Right lobe of liver (tissue), 4 donors: ENCODE data around the gene CHIT1.

ENCODE experiments used
- CTCF ChIP-seq, 4 donors: fragments of 200-600 bp in 3 of 4; fragments of 450-650 bp in 1 of 4; IDR thresholded peaks; one replicate each; pipeline versions ENCODE4 v1.5.1 to v1.8.0; 2016 to 2022; ENCODE audit warnings: antibody characterized with exemption in 4 of 4, mild to moderate bottlenecking in 2 of 4
- POLR2A ChIP-seq: fragments of 450-650 bp; IDR thresholded peaks from one replicate; pipeline ENCODE4 v1.6.1; 2017; ENCODE audit warnings: antibody characterized with exemption, mild to moderate bottlenecking
- donor health status: DM: no; HTN: no; CAD: no.
- donor health status: DM: no; HTN: no; CAD: no.
- donor health status: DM: no; HTN: yes; CAD: no.

DNA sequence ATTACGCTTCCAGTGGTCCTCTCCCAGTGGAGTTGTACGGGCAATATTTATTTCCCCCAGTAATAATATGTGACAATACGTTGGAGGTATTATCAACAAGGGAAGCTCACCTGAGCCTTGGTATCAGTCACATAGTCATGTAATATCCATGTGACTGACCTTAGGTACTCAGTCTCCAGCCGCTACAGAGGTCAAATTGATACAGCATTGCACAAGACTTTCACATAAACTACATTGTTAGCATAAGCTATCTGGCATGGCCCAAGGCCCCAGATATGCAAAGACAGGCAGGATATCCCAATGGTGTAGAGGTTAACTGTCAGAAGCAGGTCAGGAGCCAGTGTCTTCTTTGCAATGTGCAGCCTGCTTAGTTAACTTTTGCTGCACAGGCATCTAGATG, 15.3 kb upstream of the CHIT1 start:
- TF ChIP-seq CTCF (IDR thresholded peaks at IDR 0.05) (no peak), POLR2A (no peak)
